Liver (tissue), 3 donors: Measurements from ENCODE around the gene ATP5PD.

Experiments
- EGR1 ChIP-seq, 2 donors: IDR thresholded peaks; 2 replicates each; pipeline ENCODE4 v1.6.1; 2016 to 2018; ENCODE audit warnings: antibody characterized with exemption in 2 of 2, low read depth in 2 of 2
- FOXA1 ChIP-seq: IDR thresholded peaks from 2 replicates; pipeline ENCODE4 v1.6.1; 2016; ENCODE audit warnings: antibody characterized with exemption
- GABPA ChIP-seq, 2 donors: IDR thresholded peaks in 1 of 2; conservative IDR thresholded peaks in 1 of 2; 2 replicates each; pipeline ENCODE4 v1.6.1; 2016; ENCODE audit warnings: antibody characterized with exemption in 2 of 2, mild to moderate bottlenecking in 1 of 2, moderate library complexity in 1 of 2
- JUND ChIP-seq, 2 donors: IDR thresholded peaks; 2 replicates each; pipeline ENCODE4 v1.6.1; 2016; ENCODE audit warnings: antibody characterized with exemption in 2 of 2
- NR2F2 ChIP-seq: IDR thresholded peaks from 2 replicates; pipeline ENCODE4 v1.6.1; 2016; ENCODE audit warnings: antibody characterized with exemption
- RXRA ChIP-seq, 2 donors: IDR thresholded peaks; 2 replicates each; pipeline ENCODE4 v1.6.1; 2017 to 2018; ENCODE audit warnings: antibody characterized with exemption in 2 of 2, mild to moderate bottlenecking in 1 of 2
- SP1 ChIP-seq: IDR thresholded peaks from 2 replicates; pipeline ENCODE4 v1.6.1; 2018; ENCODE audit warnings: antibody characterized with exemption, mild to moderate bottlenecking
- TAF1 ChIP-seq: conservative IDR thresholded peaks from 2 replicates; pipeline ENCODE4 v1.6.1; 2016; ENCODE audit warnings: antibody characterized with exemption, mild to moderate bottlenecking
- YY1 ChIP-seq: IDR thresholded peaks from 2 replicates; pipeline ENCODE4 v1.6.1; 2016; ENCODE audit warnings: antibody characterized with exemption, mild to moderate bottlenecking
- TF ChIP-seq, protein P1 (sequence below): fragments of 150-350 bp; IDR thresholded peaks from 2 replicates; pipeline ENCODE4 v1.5.1; 2017; ENCODE audit warnings: improper control_type of control experiment, low read depth, low read length; ENCODE audit not compliant: missing input control
- TF ChIP-seq, protein P2 (sequence below): IDR thresholded peaks from 2 replicates; pipeline ENCODE4 v1.6.1; 2016; ENCODE audit warnings: antibody characterized with exemption
- TF ChIP-seq, protein P3 (sequence below): IDR thresholded peaks from 2 replicates; pipeline ENCODE4 v1.6.1; 2016; ENCODE audit warnings: antibody characterized with exemption, mild to moderate bottlenecking
- TF ChIP-seq, protein P4 (sequence below): IDR thresholded peaks from 2 replicates; pipeline ENCODE4 v1.6.1; 2016; ENCODE audit warnings: antibody characterized with exemption
- TF ChIP-seq, protein P5 (sequence below): IDR thresholded peaks from 2 replicates; pipeline ENCODE4 v1.6.1; 2016; ENCODE audit warnings: antibody characterized with exemption
- donor health status: healthy.
- donor health status: healthy.

DNA sequence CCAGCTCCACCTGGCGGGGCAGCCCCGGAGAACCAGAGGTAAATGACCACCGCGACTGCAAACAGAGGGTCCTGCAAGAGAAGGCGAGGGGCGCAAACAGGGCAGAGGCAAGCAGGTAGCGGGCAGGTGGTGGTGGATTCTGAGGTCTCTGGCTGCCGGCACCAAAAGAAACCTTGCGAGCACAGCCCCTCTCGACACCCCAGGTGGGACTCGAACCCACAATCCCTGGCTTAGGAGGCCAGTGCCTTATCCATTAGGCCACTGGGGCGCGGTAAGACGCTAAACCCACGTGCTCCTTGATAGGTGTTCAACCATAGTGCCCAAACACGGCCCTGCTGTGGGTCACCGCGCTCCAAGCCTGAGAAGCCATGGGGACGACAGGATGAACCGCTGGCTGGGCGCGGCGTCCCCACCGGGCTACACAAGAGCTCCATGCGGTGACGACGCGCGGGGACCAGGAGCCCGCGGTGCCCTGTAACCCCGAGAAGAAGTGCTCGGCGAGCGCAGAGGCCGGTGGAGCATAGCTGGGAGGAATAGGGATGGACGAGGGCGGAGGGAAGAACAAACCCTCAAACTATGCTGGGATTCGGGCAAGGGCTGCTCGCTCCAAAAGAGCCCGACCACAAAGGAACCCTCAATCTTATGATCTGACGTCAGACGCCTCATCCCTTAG is 12.4 kb downstream of the ATP5PD start:
- TF ChIP-seq, protein P1, sequence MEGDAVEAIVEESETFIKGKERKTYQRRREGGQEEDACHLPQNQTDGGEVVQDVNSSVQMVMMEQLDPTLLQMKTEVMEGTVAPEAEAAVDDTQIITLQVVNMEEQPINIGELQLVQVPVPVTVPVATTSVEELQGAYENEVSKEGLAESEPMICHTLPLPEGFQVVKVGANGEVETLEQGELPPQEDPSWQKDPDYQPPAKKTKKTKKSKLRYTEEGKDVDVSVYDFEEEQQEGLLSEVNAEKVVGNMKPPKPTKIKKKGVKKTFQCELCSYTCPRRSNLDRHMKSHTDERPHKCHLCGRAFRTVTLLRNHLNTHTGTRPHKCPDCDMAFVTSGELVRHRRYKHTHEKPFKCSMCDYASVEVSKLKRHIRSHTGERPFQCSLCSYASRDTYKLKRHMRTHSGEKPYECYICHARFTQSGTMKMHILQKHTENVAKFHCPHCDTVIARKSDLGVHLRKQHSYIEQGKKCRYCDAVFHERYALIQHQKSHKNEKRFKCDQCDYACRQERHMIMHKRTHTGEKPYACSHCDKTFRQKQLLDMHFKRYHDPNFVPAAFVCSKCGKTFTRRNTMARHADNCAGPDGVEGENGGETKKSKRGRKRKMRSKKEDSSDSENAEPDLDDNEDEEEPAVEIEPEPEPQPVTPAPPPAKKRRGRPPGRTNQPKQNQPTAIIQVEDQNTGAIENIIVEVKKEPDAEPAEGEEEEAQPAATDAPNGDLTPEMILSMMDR, result no peak
- TF ChIP-seq, protein P2, sequence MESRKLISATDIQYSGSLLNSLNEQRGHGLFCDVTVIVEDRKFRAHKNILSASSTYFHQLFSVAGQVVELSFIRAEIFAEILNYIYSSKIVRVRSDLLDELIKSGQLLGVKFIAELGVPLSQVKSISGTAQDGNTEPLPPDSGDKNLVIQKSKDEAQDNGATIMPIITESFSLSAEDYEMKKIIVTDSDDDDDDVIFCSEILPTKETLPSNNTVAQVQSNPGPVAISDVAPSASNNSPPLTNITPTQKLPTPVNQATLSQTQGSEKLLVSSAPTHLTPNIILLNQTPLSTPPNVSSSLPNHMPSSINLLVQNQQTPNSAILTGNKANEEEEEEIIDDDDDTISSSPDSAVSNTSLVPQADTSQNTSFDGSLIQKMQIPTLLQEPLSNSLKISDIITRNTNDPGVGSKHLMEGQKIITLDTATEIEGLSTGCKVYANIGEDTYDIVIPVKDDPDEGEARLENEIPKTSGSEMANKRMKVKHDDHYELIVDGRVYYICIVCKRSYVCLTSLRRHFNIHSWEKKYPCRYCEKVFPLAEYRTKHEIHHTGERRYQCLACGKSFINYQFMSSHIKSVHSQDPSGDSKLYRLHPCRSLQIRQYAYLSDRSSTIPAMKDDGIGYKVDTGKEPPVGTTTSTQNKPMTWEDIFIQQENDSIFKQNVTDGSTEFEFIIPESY, result no peak
- TF ChIP-seq TAF1, result no peak
- TF ChIP-seq, protein P3, sequence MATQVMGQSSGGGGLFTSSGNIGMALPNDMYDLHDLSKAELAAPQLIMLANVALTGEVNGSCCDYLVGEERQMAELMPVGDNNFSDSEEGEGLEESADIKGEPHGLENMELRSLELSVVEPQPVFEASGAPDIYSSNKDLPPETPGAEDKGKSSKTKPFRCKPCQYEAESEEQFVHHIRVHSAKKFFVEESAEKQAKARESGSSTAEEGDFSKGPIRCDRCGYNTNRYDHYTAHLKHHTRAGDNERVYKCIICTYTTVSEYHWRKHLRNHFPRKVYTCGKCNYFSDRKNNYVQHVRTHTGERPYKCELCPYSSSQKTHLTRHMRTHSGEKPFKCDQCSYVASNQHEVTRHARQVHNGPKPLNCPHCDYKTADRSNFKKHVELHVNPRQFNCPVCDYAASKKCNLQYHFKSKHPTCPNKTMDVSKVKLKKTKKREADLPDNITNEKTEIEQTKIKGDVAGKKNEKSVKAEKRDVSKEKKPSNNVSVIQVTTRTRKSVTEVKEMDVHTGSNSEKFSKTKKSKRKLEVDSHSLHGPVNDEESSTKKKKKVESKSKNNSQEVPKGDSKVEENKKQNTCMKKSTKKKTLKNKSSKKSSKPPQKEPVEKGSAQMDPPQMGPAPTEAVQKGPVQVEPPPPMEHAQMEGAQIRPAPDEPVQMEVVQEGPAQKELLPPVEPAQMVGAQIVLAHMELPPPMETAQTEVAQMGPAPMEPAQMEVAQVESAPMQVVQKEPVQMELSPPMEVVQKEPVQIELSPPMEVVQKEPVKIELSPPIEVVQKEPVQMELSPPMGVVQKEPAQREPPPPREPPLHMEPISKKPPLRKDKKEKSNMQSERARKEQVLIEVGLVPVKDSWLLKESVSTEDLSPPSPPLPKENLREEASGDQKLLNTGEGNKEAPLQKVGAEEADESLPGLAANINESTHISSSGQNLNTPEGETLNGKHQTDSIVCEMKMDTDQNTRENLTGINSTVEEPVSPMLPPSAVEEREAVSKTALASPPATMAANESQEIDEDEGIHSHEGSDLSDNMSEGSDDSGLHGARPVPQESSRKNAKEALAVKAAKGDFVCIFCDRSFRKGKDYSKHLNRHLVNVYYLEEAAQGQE, result no peak
- no peak for TF ChIP-seq NR2F2
- peak in 1 of 2 donors; percentile 1 for TF ChIP-seq RXRA (IDR thresholded peaks at IDR 0.05)
- TF ChIP-seq YY1, result no peak
- TF ChIP-seq SP1, result no peak
- TF ChIP-seq FOXA1, result no peak
- TF ChIP-seq, protein P4, sequence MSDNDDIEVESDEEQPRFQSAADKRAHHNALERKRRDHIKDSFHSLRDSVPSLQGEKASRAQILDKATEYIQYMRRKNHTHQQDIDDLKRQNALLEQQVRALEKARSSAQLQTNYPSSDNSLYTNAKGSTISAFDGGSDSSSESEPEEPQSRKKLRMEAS, result peak; percentile 75
- TF ChIP-seq, protein P5, sequence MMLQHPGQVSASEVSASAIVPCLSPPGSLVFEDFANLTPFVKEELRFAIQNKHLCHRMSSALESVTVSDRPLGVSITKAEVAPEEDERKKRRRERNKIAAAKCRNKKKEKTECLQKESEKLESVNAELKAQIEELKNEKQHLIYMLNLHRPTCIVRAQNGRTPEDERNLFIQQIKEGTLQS, result peak; percentile 90
- no peak for TF ChIP-seq EGR1 (IDR thresholded peaks at IDR 0.05; ENCODE audit: low read depth in 2 of 2)
- no peak for TF ChIP-seq GABPA (IDR thresholded peaks at IDR 0.05 in 1 of 2, conservative IDR thresholded peaks at IDR 0.05 in 1 of 2)
- no peak for TF ChIP-seq JUND (IDR thresholded peaks at IDR 0.05)
